Sigmoid colon (tissue), 7 donors: ENCODE results near the gene CC2D1B. TPM values are rescaled to one million over a fixed set of nuclear protein-coding genes. Genes with fewer than 3 reads are reported as not detected.

Source experiments
- DNase-seq: peaks from one replicate; pipeline ENCODE4 v3.0.0-alpha.2; 2019
- H3K27ac ChIP-seq, 4 donors: fragments of 200-600 bp; sonication (generic); one replicate each; pipeline ENCODE4 v1.5.1; 2016 to 2019; ENCODE audit warnings: mild to moderate bottlenecking in 1 of 4
- H3K27me3 ChIP-seq, 3 donors: fragments of 200-600 bp; sonication (generic); one replicate each; pipeline ENCODE4 v1.5.1; 2019; ENCODE audit warnings: mild to moderate bottlenecking in 1 of 3
- H3K36me3 ChIP-seq, 4 donors: fragments of 200-600 bp; sonication (generic); one replicate each; pipeline ENCODE4 v1.5.1; 2016 to 2019
- H3K4me1 ChIP-seq, 4 donors: fragments of 200-600 bp; sonication (generic); one replicate each; pipeline ENCODE4 v1.5.1; 2017 to 2019
- H3K4me3 ChIP-seq, 4 donors: fragments of 200-600 bp; sonication (generic); one replicate each; pipeline ENCODE4 v1.5.1; 2017 to 2019; ENCODE audit warnings: mild to moderate bottlenecking in 2 of 4, moderate library complexity in 1 of 4
- H3K9me3 ChIP-seq, 4 donors: fragments of 200-600 bp in 3 of 4; sonication (generic) in 3 of 4; one replicate each; pipeline versions ENCODE4 v1.5.1 to v1.6.1; 2013 to 2019
- EP300 ChIP-seq, 4 donors: sonication (generic); formaldehyde crosslinking; IDR thresholded peaks; one replicate each; pipeline ENCODE4 v1.6.1; 2017; ENCODE audit warnings: antibody characterized with exemption in 4 of 4
- POLR2A ChIP-seq, 2 donors: fragments of 450-650 bp; IDR thresholded peaks; one replicate each; pipeline ENCODE4 v1.6.1; 2016; ENCODE audit warnings: antibody characterized with exemption in 2 of 2, mild to moderate bottlenecking in 2 of 2, moderate library complexity in 2 of 2
- POLR2AphosphoS5 ChIP-seq, 4 donors: sonication (generic); formaldehyde crosslinking; IDR thresholded peaks; one replicate each; pipeline ENCODE4 v1.6.1; 2017; ENCODE audit warnings: antibody characterized with exemption in 4 of 4
- WGBS, 2 donors: extraction: QIAGEN DNeasy Blood & Tissue Kit; methylation state at CpG; one replicate each; pipeline ENCODE4 v1.1.7; 2013; 5-methylcytosine and 5-hydroxymethylcytosine counted together
- intact Hi-C: fragments of 100-400 bp; cut with DNase I; formaldehyde crosslinking; loops from one replicate; pipeline ENCODE4 v1.15.1; 2023
- polyA plus RNA-seq, 3 donors: library from polyadenylated mRNA; stranded (reverse); fragments of 200-250 nt; gene quantifications; one replicate each; pipeline ENCODE4 v1.2.3, GENCODE V29; 2013
- total RNA-seq, 4 donors: library from RNA; depleted of rRNA; stranded (reverse); fragments of >200 nt; gene quantifications; one replicate each; pipeline ENCODE4 v1.1.0, GENCODE V29; 2016
- TF ChIP-seq, protein P1 (sequence below), 4 experiments: fragments of 450-650 bp in 3 of 4; fragments of 200-600 bp in 1 of 4; IDR thresholded peaks; one replicate each; pipeline ENCODE4 v1.5.1; 2016 to 2019; ENCODE audit warnings: antibody characterized with exemption in 4 of 4, mild to moderate bottlenecking in 3 of 4, moderate library complexity in 2 of 4
- donor health status: healthy with polysubstance abuse.
- donor health status: Bipolar disorder and iron deficiency.
- donor health status: healthy.

The CC2D1B gene
- total and polyA plus RNA-seq, 7 donors, result 14.4 to 26.2 (median 19.2) TPM

DNA sequence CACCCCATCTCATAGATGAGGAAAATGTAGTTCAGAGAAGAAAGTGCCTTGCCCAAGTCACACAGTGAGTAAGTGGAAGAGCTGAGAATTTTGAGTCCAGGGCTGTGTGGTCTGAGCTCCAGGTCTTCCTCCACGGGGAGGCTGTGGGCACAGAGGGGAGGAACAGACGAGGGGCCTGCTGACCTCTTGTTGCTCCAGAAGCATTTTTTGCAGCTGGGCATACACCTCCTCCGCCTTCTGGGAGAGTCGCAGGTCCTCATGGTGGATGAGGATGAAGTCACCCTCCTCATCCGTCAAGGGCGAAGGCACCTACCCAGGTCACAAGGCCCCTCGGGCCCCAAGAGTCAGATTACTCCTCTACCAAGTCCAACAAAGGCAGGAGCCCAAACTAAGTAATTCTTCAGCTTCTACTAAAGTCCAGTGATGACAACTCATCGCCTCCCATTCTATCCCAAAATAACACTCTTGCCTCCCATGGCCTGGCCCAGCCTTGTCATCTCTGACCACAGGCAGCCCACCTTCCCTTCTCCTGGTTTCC lies 9.1 kb downstream of the CC2D1B start:
- Histone ChIP-seq H3K36me3 (peaks cover 70 to 100% (median 92%) of the 10 kb centered on the region in 4 donors), H3K4me1 (no peaks in the 10 kb centered on the region), H3K9me3 (no peaks in the 10 kb centered on the region), H3K27me3 (no peaks in the 10 kb centered on the region), H3K4me3 (no peak overlapping the region), H3K27ac (no peak overlapping the region)
- no peak for DNase-seq
- TF ChIP-seq EP300 (IDR thresholded peaks at IDR 0.05) (no peak), POLR2A (IDR thresholded peaks at IDR 0.05) (no peak), POLR2AphosphoS5 (IDR thresholded peaks at IDR 0.05) (no peak)
- TF ChIP-seq, protein P1, sequence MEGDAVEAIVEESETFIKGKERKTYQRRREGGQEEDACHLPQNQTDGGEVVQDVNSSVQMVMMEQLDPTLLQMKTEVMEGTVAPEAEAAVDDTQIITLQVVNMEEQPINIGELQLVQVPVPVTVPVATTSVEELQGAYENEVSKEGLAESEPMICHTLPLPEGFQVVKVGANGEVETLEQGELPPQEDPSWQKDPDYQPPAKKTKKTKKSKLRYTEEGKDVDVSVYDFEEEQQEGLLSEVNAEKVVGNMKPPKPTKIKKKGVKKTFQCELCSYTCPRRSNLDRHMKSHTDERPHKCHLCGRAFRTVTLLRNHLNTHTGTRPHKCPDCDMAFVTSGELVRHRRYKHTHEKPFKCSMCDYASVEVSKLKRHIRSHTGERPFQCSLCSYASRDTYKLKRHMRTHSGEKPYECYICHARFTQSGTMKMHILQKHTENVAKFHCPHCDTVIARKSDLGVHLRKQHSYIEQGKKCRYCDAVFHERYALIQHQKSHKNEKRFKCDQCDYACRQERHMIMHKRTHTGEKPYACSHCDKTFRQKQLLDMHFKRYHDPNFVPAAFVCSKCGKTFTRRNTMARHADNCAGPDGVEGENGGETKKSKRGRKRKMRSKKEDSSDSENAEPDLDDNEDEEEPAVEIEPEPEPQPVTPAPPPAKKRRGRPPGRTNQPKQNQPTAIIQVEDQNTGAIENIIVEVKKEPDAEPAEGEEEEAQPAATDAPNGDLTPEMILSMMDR (IDR thresholded peaks at IDR 0.05), result no peak
- WGBS, 2 donors, result 94 to 95% methylated on average over 8 of the region's 8 CpGs
- intact Hi-C loops, result no loop called here

DNA sequence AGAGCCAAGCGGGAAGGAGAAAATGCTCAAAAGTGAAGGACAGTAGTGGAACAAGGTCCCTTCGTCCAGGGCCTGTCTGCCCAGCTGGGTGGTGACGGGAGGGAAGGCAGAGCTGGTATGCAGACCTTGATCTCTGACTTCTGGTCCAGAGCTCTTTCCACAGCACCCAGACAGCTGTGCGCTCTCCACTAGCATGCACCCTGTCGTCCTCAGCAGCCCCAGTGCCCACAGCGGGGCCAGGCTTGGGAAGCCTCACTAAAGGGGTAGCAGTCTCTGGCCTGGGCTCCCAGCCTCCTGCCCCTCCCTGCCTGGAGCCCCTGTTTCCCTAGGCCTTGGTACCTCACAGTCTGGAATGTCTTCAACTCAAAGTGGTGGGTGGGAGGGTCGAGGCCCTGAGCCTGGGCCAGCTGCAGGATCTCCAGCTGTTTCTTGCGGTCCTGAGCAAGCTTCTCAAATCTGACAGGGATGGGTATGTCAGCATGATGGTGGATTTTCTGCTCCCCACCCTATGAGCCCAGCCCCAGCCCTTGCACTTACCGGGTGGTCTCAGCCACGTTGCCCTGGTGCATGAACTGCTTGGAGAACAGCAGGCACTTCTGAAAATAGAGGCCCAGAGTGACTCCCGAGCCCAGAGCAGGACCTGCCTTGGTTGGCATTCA lies 10.0 kb downstream of the CC2D1B start:
- no peak for DNase-seq
- Histone ChIP-seq H3K27ac (no peak overlapping the region), H3K4me1 (no peaks in the 10 kb centered on the region), H3K27me3 (no peaks in the 10 kb centered on the region), H3K4me3 (no peak overlapping the region), H3K9me3 (no peaks in the 10 kb centered on the region), H3K36me3 (peaks cover 67 to 92% (median 83%) of the 10 kb centered on the region in 4 donors)
- intact Hi-C loops, result loop anchor here (1.0 kb wide), 1 partner anchor 8 kb away; no protein-coding TSS in a partner anchor
- no peak for TF ChIP-seq EP300 (IDR thresholded peaks at IDR 0.05)
- TF ChIP-seq POLR2AphosphoS5 (IDR thresholded peaks at IDR 0.05), result no peak
- no peak for TF ChIP-seq POLR2A (IDR thresholded peaks at IDR 0.05)
- TF ChIP-seq, protein P1 (IDR thresholded peaks at IDR 0.05), result no peak
- WGBS, 2 donors, result 91 to 95% methylated on average over 11 of the region's 11 CpGs

DNA sequence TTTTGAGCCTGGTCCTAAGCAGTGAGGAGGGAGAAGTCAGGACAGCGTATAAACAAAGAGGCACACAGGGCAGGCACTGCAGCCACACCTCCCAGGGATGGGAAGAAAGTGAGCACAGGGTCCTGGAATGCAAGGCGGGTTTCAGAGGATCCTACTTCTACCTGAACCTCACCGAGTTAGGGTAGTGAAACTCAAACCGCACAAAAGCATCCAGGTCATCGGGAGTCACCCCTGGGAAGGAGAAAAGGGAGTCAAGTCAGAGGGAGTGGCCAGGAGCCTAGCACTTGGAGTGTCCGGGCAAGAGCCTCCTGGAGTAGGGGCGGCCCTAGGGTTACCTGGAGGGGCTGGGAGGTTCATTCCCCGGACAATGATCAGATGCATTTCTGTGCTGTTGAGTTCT lies 10.6 kb downstream of the CC2D1B start:
- Histone ChIP-seq H3K27ac (no peak overlapping the region), H3K4me1 (no peaks in the 10 kb centered on the region), H3K36me3 (peaks cover 63 to 87% (median 78%) of the 10 kb centered on the region in 4 donors), H3K4me3 (no peak overlapping the region), H3K27me3 (no peaks in the 10 kb centered on the region), H3K9me3 (no peaks in the 10 kb centered on the region)
- no peak for DNase-seq
- intact Hi-C loops, result loop anchor here (1.0 kb wide), 1 partner anchor 9 kb away; no protein-coding TSS in a partner anchor
- 94 to 96% methylated on average over 8 of the region's 8 CpGs for WGBS, 2 donors
- no peak for TF ChIP-seq POLR2AphosphoS5 (IDR thresholded peaks at IDR 0.05)
- TF ChIP-seq POLR2A (IDR thresholded peaks at IDR 0.05), result no peak
- TF ChIP-seq EP300 (IDR thresholded peaks at IDR 0.05), result no peak
- TF ChIP-seq, protein P1 (IDR thresholded peaks at IDR 0.05), result no peak

DNA sequence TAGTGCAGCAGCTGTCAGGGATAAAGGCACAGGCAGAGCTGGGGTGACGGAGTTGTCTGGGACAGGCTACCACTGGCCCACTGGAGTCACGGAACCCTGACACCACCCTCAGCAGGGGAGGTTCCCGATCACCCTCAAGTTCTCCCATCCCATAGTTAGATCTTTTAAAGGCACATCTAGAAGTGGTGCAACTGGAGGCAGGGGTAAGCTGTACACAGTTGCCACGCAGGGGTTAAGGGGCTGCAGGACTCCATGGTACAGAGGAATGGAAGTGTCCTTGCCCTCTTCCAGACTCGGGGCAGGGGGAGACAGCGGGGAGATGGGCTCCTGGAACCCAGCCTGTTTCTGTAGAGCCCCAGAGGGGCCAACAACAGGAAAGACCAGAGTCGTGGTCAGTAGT lies 13.3 kb downstream of the CC2D1B start:
- WGBS, 2 donors, result 87% methylated on average over 7 of the region's 7 CpGs
- Histone ChIP-seq H3K4me3 (no peak overlapping the region), H3K36me3 (peaks cover 36 to 66% (median 51%) of the 10 kb centered on the region in 4 donors), H3K27ac (no peak overlapping the region), H3K27me3 (no peaks in the 10 kb centered on the region), H3K4me1 (no peaks in the 10 kb centered on the region), H3K9me3 (no peaks in the 10 kb centered on the region)
- TF ChIP-seq POLR2AphosphoS5 (IDR thresholded peaks at IDR 0.05) (no peak), POLR2A (IDR thresholded peaks at IDR 0.05) (no peak)
- TF ChIP-seq, protein P1 (IDR thresholded peaks at IDR 0.05), result no peak
- DNase-seq, result no peak
- intact Hi-C loops, result no loop called here
